Measurements from ENCODE around the gene DLGAP1.

The DLGAP1 gene

GRCh38 chr18:3803350-3803749 lies 651.8 kb downstream of the DLGAP1 start:
- in situ Hi-C loops (cut with MboI; ENCODE audit: low pct_unique_long_range_greater_than_20kb, low sequenced_read_pairs, unreplicated experiment) = no loop called here
- DNase-seq (ENCODE audit: low spot score) = no peak
- TF ChIP-seq CTCF (IDR thresholded peaks at IDR 0.05; ENCODE audit: extremely low read depth, insufficient read depth, missing control alignments) = no peak

- in situ Hi-C loops (cut with MboI; ENCODE audit: low pct_unique_long_range_greater_than_20kb, low sequenced_read_pairs, unreplicated experiment) = no loop called here
- no peak for DNase-seq (ENCODE audit: low spot score)
Measured at GRCh38 chr18:3799515-3799914, 655.6 kb downstream of the DLGAP1 start.

DNA sequence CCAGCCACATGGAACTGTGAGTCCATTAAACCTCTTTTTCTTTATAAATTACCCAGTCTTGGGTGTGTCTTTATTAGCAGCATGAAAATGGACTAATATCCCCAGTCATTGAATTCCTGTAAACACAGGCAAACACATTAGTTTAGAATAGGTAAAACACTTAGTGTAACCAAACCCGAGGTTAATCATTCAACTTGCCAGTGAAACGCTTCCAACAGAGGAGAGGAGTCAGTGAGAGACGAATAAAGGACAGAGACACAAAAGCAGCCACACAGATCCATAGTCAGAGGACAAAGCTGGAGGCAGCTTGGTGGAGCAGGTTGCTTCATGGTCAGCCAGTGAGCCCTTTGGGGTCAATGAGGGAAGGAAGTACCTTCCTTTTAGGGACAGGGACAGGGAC lies 657.1 kb downstream of the DLGAP1 start:
- in situ Hi-C loops (cut with MboI; ENCODE audit: low pct_unique_long_range_greater_than_20kb, low sequenced_read_pairs, unreplicated experiment) = no loop called here
- no peak for TF ChIP-seq CTCF (IDR thresholded peaks at IDR 0.05; ENCODE audit: extremely low read depth, insufficient read depth, missing control alignments)
- DNase-seq (ENCODE audit: low spot score) = no peak

More at GRCh38 chr18:3799515-3799914, 655.6 kb downstream of the DLGAP1 start:
- no peak for TF ChIP-seq CTCF (IDR thresholded peaks at IDR 0.05; ENCODE audit: extremely low read depth, insufficient read depth, missing control alignments)

- DNase-seq (ENCODE audit: low spot score) = no peak
- TF ChIP-seq CTCF (IDR thresholded peaks at IDR 0.05; ENCODE audit: extremely low read depth, insufficient read depth, missing control alignments) = no peak
- in situ Hi-C loops (cut with MboI; ENCODE audit: low pct_unique_long_range_greater_than_20kb, low sequenced_read_pairs, unreplicated experiment) = no loop called here
Measured at GRCh38 chr18:3796434-3796833, 658.7 kb downstream of the DLGAP1 start.

- in situ Hi-C loops (cut with MboI; ENCODE audit: low pct_unique_long_range_greater_than_20kb, low sequenced_read_pairs, unreplicated experiment) = no loop called here
- DNase-seq (ENCODE audit: low spot score) = no peak
- no peak for TF ChIP-seq CTCF (IDR thresholded peaks at IDR 0.05; ENCODE audit: extremely low read depth, insufficient read depth, missing control alignments)
Measured at GRCh38 chr18:3794537-3795348, 660.4 kb downstream of the DLGAP1 start.

GRCh38 chr18:3793545-3793944 lies 661.6 kb downstream of the DLGAP1 start:
- in situ Hi-C loops (cut with MboI; ENCODE audit: low pct_unique_long_range_greater_than_20kb, low sequenced_read_pairs, unreplicated experiment) = no loop called here
- DNase-seq (ENCODE audit: low spot score) = no peak
- no peak for TF ChIP-seq CTCF (IDR thresholded peaks at IDR 0.05; ENCODE audit: extremely low read depth, insufficient read depth, missing control alignments)

Data from GM13977 (cell line).